PFSK-1 (cell line): ENCODE results near the gene CAMK1D.

Experiments used
- POLR2AphosphoS5 ChIP-seq: IDR thresholded peaks from 2 replicates; pipeline ENCODE4 v1.6.1; 2012; ENCODE audit warnings: low read depth, mild to moderate bottlenecking, control low read depth, low read length, moderate library complexity
- SIN3A ChIP-seq: IDR thresholded peaks from 2 replicates; pipeline ENCODE4 v1.6.1; 2012; ENCODE audit warnings: mild to moderate bottlenecking, low read length, moderate library complexity, borderline replicate concordance; ENCODE audit not compliant: insufficient read depth
- TAF1 ChIP-seq: IDR thresholded peaks from 2 replicates; pipeline ENCODE4 v1.6.1; 2012; ENCODE audit warnings: low read length, control low read depth, borderline replicate concordance; ENCODE audit not compliant: insufficient read depth
- TF ChIP-seq, protein P1 (sequence below), 2 experiments: IDR thresholded peaks; 2 replicates each; pipeline versions ENCODE4 v1.6.1 to v1.8.0; 2011 to 2012; ENCODE audit warnings: low read depth in 2 of 2, low read length in 2 of 2, control low read depth in 1 of 2, inconsistent platforms in 1 of 2, mild to moderate bottlenecking in 1 of 2, moderate library complexity in 1 of 2; ENCODE audit not compliant: insufficient read depth in 1 of 2

DNA sequence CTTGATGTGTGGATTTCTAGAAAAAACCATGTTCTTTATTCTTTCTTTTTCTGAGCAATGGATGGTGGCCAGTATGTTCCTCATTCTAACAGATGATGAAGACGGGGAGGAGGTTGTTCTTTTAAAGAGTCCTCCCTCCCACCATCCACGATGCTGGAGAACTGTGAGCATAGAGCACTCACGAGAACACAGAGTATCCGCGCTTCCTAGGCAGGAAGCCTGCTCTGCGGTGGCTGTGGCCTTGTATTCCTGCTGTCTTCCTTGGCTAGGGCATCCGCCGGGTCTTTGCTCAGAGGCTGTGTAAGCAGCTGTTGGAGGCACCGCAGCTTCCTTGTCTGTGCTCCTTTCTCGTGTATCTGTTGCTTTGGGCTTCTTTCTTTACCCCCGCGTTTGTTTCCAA is 437.9 kb downstream of the CAMK1D start:
- no peak for TF ChIP-seq POLR2AphosphoS5
- no peak for TF ChIP-seq TAF1
- no peak for TF ChIP-seq SIN3A
- TF ChIP-seq, protein P1, sequence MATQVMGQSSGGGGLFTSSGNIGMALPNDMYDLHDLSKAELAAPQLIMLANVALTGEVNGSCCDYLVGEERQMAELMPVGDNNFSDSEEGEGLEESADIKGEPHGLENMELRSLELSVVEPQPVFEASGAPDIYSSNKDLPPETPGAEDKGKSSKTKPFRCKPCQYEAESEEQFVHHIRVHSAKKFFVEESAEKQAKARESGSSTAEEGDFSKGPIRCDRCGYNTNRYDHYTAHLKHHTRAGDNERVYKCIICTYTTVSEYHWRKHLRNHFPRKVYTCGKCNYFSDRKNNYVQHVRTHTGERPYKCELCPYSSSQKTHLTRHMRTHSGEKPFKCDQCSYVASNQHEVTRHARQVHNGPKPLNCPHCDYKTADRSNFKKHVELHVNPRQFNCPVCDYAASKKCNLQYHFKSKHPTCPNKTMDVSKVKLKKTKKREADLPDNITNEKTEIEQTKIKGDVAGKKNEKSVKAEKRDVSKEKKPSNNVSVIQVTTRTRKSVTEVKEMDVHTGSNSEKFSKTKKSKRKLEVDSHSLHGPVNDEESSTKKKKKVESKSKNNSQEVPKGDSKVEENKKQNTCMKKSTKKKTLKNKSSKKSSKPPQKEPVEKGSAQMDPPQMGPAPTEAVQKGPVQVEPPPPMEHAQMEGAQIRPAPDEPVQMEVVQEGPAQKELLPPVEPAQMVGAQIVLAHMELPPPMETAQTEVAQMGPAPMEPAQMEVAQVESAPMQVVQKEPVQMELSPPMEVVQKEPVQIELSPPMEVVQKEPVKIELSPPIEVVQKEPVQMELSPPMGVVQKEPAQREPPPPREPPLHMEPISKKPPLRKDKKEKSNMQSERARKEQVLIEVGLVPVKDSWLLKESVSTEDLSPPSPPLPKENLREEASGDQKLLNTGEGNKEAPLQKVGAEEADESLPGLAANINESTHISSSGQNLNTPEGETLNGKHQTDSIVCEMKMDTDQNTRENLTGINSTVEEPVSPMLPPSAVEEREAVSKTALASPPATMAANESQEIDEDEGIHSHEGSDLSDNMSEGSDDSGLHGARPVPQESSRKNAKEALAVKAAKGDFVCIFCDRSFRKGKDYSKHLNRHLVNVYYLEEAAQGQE (IDR thresholded peaks at IDR 0.05; ENCODE audit: insufficient read depth in 1 of 2, low read depth in 2 of 2, low read length in 2 of 2), result no peak
